AG08395 (cell line): ENCODE measurements around the gene NME7.

Experiments
- DNase-seq: peaks from one replicate; pipeline ENCODE4 v3.0.0; 2012; ENCODE audit warnings: mixed read lengths, low spot score

The NME7 gene

GRCh38 chr1:169106095-169106920 lies 261.3 kb downstream of the NME7 start, which contains the start of gene ATP1B1:
Gene ATP1B1, plus strand, starts transcription at chr1:169106690. Its CDS starts 140 bp downstream, at chr1:169106830.
- peak; percentile 90 for DNase-seq

DNA sequence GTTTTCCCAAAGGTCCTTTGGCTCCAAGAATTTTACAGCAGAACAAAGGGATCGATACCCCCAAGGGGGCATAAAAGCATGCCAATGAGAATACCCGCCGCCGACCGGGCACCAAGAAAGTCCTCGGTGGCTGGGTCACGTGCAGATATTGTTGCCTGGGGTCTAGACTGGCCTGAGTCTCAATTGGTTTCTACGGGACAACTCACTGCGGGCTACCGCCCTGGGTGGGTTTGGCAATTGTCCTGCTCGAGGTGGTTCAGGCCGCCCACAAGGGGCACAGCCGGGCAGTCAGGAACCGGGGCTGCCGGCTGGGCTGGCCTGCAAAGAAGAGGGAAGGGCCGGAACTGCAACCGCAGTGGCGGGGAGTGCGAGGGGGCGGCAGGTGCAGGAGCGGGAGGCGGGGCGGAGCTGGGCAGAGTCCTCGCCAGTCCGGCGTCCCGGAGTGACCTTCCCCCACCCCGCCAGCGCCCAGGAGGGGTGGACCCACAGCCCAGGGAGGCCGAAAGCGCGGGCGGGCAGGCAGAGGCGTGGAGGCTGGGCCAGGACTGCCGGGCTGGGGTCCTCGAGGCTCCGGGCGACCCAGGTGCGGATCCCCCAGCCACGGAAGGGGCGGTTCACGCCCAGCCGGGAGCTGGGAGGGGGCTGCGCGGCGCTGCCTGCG lies 262.0 kb downstream of the NME7 start:
- DNase-seq: no peak

DNA sequence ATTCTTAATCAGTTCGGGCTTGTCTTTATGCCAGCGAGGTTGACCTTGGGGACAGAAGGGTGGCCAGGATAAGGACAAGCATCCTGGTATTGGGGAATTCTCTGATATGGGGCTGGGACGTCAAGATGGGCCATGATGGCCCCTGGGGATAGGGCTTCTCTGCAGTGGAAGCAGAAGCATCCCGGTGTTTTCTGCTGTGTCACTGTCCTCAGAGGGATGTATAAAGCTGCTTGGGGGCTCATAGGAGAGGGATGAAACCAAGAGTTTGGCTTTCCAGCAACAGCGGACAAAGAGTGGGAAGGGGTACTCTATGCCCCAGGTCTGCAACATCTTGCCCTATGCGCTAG lies 262.5 kb downstream of the NME7 start:
- DNase-seq: no peak

DNA sequence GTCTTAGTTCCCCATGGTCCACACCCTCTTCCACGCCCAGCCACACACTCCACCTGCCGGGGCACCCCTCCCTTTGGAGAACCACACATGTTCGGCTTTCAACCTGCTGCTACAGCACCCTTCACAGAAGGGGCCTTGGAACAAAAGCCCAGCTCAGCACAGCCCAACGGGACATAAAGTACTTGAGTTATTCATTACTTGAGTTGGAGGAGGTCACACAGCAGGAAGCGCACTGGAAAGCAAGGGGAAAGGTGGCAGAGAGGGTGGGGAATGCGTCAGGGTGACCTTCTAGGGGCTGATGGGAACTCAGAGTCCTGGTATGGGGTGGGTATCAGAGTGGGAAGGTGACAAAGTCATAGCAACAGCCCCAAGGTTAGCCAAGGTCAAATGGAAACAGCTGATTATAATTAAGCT lies 264.1 kb downstream of the NME7 start:
- DNase-seq: no peak

GRCh38 chr1:169103002-169103401 lies 264.6 kb downstream of the NME7 start:
- DNase-seq: no peak

DNA sequence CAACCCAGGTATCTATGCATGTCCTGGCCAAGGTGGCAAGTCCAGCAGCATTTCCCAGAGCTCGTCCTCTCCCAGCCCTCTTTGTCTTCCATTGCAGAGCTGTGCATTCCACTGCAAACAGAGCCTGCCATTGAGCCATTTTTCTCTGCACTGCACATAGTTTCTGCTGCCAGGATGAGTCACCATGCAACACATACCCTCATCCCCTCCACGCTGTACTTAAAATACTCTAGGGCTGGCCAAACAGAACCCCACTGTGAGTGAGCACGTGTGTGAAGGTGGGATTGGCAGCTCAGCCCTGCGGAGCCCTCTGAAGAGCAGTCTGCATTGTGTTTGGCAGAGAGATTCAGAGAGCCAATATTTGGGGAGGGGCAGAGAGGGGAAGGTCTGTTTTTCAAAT lies 265.0 kb downstream of the NME7 start:
- peak; percentile 75 for DNase-seq

GRCh38 chr1:169100651-169101088 lies 266.9 kb downstream of the NME7 start:
- no peak for DNase-seq

GRCh38 chr1:169100208-169100607 lies 267.4 kb downstream of the NME7 start:
- DNase-seq: no peak

DNA sequence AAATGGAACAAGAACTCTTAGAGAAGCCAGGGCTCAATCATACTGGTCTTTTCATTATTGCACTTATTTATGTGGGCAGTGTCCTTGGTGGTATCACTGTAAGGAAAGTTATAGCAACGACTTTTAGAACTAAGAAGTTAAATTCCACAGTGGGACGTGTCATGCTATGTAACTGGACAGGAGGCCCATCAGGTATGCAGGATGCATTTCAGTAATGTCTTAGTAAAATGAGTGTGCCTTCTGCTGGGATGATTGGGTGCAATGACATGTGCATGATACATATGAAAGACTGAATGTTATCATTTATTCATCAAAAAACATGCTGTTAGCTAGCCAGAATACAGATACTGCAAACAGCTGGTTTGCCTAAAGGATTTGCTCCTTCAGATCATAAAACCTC lies 268.0 kb downstream of the NME7 start:
- no peak for DNase-seq

DNA sequence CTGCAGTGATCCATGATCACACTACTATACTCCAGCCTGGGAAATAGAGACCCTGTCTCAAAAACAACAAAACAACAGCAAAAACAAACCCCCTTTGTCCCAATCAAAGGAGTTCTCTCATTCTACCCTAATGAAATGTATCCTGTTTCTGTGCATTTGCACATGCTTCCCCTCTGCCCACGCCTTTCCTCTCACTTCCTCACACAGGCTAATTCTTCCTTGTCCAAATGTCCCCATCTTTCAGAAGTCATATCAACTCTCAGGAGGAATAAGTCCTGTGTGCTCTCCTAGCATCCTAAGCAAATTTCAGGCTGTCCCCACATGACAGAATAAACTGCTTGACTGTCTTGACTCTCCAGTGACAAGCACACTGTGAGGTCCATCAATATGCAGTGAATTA lies 269.2 kb downstream of the NME7 start:
- no peak for DNase-seq

- DNase-seq: no peak
These were observed 272.6 kb downstream of the NME7 start for GRCh38 chr1:169094897-169095569.

DNA sequence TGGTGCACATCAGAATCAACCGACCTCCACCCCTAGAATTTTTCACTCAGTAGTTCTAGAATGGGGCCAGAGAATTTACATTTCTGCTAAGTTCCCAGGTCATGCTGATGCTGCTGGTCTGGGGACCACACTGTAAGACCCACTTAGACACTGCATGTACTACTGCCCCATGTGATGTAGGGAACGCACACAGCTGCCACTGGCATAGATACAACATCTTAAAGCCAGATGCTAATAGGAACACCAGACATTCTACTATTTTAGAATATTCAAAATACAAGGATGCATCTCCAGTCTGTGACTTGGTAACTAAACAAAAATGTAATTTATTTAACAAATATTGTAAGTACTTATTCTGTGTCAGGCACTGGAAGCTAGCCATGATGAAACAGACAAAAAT lies 275.2 kb downstream of the NME7 start:
- no peak for DNase-seq

GRCh38 chr1:169091480-169091941 lies 276.1 kb downstream of the NME7 start:
- peak; percentile 40 for DNase-seq

DNA sequence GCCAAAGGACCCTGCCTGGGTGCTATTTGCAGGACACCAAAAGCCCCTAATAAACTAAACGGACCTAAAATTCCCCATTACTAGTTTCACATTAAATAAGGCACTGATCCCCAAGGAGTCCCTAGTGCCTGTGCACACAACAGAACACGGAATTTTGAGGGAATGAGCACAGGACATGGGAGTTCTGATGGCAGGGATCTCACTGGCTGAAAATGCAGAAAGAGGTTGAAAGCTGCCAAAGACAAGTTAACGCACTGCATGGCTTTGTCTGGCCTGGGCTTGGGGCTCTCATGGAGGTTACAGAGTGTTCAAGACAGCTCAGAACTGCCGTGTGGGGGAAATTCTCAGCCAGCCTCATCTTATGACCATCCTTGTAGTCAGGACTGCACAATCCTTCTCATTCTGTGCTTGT lies 276.7 kb downstream of the NME7 start:
- DNase-seq: no peak

DNA sequence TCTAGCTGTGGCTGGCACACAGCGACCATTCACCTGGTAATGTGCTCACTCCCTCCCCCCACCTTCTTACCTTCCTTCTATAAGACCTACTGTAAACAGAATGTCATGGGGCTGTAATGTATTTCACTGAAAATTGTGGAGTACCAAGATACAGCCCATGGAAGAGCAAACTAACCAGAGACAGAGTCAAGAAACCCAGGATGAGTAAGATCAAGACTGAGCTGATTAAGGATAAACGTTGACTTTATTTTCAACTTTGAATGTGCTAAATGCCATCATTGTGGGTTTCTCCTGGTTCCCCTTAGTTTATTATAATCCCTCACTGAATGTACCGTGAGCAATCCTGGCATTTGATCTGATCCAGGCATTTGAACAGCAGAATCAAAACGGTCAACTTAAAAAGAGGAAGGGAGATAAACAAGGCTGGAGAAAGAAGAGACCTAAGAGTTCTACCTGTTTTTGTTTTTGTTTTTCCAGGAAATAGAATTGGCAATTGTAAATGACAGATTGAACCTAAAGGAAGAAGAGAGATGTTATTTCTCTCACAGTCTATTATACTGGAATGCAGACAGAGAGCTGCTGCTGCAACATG lies 277.2 kb downstream of the NME7 start:
- DNase-seq: no peak

GRCh38 chr1:169089776-169090175 lies 277.8 kb downstream of the NME7 start:
- no peak for DNase-seq

DNA sequence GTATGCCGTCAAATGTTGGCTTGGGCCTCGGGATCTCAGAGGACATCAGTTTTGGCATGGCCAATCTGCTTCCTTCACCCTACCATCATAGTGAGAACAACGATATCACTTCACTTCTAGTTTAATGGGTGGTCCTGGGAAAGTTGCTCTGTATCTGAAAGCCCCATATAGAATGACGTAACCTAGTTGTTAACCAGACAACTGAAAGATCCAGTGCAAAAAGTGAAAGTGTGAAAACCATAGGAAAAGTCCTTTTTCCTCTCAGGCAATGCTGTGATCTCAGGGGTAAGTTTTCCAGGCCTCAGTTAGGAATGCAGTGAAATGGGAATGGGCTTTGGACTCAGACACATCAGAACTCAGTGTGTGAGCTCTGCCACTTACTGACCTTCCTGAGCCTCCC lies 279.7 kb downstream of the NME7 start:
- DNase-seq: no peak

DNA sequence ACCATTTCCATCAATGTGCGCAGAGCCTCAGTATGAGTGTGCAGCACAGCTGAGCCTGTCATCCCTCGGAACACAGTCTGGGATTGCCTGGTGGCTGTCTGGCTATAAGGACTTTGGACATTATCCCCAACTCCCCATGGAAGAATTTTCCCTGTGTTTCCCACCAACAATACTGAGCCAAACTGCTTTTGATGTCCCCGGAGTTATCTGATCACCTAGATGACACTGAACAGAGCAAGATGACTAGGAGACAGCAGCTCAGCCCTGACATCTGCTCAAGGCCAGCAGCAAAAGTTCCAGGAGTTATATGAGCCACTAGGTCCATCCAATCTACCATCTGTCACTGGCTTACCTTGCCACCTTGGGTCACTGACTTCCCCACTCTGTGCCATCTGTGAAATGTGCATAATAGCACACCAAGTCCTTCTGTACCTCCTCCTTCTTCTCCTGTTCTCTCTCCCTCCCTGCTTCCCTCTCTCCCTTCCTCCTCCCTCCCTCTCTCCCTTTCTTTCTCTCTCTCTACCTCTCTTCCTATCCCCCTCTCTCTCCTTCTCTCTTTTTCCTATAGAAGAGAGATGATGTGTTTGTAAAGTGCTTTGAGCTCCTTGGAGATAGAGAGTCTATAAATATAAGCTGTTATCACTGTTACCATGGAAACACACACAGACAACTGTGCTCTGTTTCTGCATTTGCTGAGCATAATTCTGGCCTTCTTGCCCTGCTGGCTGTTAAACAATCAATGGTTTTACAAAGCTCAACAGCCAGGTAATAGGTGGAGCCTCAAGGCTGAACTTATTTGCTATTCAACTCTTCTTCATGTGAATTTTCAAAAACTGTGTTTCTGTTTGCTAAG lies 280.8 kb downstream of the NME7 start:
- no peak for DNase-seq

DNA sequence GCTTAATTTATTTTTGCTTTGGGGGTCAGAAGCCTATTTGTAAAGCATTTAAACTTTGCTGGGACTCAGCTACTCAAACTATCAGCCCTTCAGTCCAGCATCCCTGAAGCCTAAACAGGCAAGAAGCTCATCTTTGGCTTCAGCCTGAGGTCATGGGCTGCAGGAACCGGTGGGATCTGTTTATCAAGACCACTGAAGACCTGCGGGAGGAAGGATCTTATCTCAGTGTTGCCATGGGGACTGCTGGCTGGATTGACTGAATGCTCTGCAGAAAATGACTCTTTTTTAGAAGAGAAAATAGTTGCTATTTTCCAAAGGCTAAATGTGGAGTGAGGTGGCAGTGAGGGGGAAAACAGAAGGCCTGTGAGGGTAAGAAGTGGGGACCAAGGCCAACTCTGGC lies 281.7 kb downstream of the NME7 start:
- no peak for DNase-seq
